ENCODE measurements around the gene MAP2. TPM values are rescaled to one million over a fixed set of nuclear protein-coding genes. Genes with fewer than 3 reads are reported as not detected.
A peak's percentile ranks its signal among the peaks of the same experiment; 100 is the strongest.

The MAP2 gene
- total and polyA plus RNA-seq, 11 donors = 3.2 to 19.3 (median 8.9) TPM

DNA sequence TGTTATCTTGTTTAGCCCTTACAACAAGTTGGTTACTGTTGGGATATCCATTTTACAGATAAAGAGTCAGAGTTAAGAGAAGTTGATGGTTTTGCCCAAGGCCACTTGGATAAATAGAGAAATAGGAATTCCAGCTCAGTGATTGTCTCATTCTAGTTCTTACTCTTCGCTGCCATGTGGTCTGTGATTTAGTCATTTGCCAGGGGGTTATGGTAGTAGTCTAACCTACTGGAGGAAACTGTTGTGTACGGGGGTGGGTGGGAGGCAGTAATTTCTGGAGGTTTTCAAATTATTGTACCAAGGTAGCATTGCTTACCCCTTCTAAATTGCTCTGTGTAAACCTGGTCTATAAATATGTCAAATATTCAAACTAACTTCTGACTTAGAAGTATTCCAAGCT lies 110.4 kb downstream of the MAP2 start:
- 90 to 95% (median 92%) methylated on average over 2 of the region's 2 CpGs for WGBS, 4 donors
- DNase-seq (no peak), ATAC-seq (no peak)
- H3K9me3 ChIP-seq = no peaks in the 10 kb centered on the region
- intact Hi-C loops (cut with DNase I) = no loop called here
- H3K36me3 ChIP-seq = no peaks in the 10 kb centered on the region
- no peak overlapping the region for H3K27ac ChIP-seq
- H3K4me1 ChIP-seq = peaks cover 0 to 9% (median 0%) of the 10 kb centered on the region in 12 donors
- no peaks in the 10 kb centered on the region for H3K27me3 ChIP-seq
- H3K4me3 ChIP-seq = no peak overlapping the region
- TF ChIP-seq, protein P1, sequence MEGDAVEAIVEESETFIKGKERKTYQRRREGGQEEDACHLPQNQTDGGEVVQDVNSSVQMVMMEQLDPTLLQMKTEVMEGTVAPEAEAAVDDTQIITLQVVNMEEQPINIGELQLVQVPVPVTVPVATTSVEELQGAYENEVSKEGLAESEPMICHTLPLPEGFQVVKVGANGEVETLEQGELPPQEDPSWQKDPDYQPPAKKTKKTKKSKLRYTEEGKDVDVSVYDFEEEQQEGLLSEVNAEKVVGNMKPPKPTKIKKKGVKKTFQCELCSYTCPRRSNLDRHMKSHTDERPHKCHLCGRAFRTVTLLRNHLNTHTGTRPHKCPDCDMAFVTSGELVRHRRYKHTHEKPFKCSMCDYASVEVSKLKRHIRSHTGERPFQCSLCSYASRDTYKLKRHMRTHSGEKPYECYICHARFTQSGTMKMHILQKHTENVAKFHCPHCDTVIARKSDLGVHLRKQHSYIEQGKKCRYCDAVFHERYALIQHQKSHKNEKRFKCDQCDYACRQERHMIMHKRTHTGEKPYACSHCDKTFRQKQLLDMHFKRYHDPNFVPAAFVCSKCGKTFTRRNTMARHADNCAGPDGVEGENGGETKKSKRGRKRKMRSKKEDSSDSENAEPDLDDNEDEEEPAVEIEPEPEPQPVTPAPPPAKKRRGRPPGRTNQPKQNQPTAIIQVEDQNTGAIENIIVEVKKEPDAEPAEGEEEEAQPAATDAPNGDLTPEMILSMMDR (IDR thresholded peaks at IDR 0.05) = no peak
- TF ChIP-seq POLR2A (IDR thresholded peaks at IDR 0.05) = no peak

DNA sequence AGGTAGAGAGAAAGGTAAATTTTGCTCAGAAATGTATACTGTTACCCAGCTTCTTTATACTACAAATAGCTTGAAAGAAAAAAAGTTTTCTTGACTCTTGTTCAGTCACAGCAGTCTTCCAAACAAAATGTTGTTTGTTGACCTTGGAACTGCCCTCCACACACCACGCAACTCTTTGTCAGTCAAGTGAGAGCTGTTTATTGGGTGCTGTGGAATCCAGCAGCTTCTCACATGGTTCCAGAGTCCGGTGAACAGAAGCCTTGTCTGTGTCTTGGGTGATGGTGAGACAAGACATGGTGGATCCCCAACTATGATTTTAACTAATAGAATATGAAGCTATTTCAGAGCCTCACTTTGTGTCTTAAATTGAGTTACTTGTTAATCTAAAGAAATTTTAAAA lies 112.5 kb downstream of the MAP2 start:
- DNase-seq = no peak
- intact Hi-C loops (cut with DNase I) = no loop called here
- peak in 1 of 4 donors; percentile 32 for ATAC-seq
- H3K27me3 ChIP-seq = no peaks in the 10 kb centered on the region
- 40 to 55% (median 48%) methylated on average over 2 of the region's 2 CpGs for WGBS, 4 donors
- no peaks in the 10 kb centered on the region for H3K9me3 ChIP-seq
- H3K27ac ChIP-seq = no peak overlapping the region
- H3K4me1 ChIP-seq = peaks cover 0 to 6% (median 0%) of the 10 kb centered on the region in 12 donors
- no peaks in the 10 kb centered on the region for H3K36me3 ChIP-seq
- H3K4me3 ChIP-seq = no peak overlapping the region
- TF ChIP-seq, protein P1 (IDR thresholded peaks at IDR 0.05) = no peak
- TF ChIP-seq POLR2A (IDR thresholded peaks at IDR 0.05) = no peak

DNA sequence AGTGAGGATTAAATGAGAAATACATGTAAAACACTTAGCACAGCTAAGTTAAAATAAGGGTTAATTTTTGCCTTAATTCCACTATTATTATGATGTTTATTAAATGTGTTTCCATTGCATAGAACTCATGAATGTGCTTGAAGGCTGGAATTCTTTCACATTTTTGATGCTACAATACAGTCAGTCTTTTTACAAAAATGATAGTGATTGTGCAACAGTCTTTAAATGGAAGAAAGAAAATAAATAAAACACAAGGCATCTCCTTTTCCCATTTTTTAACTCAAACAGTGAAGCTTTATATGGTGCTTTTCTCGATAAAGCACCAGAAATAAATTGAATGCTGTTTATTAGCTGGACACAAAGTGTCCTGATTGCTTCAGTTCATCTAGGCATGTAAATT lies 123.9 kb downstream of the MAP2 start:
- ATAC-seq = no peak
- TF ChIP-seq POLR2A (IDR thresholded peaks at IDR 0.05) = no peak
- TF ChIP-seq, protein P1 (IDR thresholded peaks at IDR 0.05) = no peak
- no peaks in the 10 kb centered on the region for H3K27me3 ChIP-seq
- intact Hi-C loops (cut with DNase I) = no loop called here
- H3K36me3 ChIP-seq = no peaks in the 10 kb centered on the region
- H3K4me3 ChIP-seq = no peak overlapping the region
- no peak overlapping the region for H3K27ac ChIP-seq
- DNase-seq = no peak
- 75 to 79% (median 76%) methylated on average over 1 of the region's 1 CpG for WGBS, 4 donors
- H3K9me3 ChIP-seq = peaks cover 0 to under 1% (median 0%) of the 10 kb centered on the region in 12 donors
- no peaks in the 10 kb centered on the region for H3K4me1 ChIP-seq

DNA sequence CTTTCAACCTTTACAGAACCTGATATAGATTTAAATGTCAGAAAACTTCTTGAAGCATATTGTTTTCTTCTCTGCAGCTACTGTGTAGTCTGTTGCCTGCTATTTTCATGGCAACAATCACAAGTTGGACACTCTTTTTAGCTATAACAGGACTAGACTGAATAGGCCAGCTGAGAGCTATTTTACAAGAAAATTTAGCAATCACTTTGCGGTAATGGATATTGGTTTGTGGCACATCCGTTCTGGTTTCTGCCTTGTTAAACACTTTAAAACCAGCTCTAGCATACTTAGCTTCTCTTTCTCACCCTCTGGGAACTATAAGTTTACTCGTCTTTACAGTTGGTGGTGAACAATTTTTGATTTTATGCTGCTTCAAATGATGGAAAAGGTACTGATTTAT lies 125.7 kb downstream of the MAP2 start:
- intact Hi-C loops (cut with DNase I) = no loop called here
- no peak for TF ChIP-seq POLR2A (IDR thresholded peaks at IDR 0.05)
- TF ChIP-seq, protein P1 (IDR thresholded peaks at IDR 0.05) = no peak
- Histone ChIP-seq H3K27ac (no peak overlapping the region), H3K4me1 (no peaks in the 10 kb centered on the region), H3K9me3 (no peaks in the 10 kb centered on the region), H3K27me3 (no peaks in the 10 kb centered on the region), H3K4me3 (no peak overlapping the region), H3K36me3 (no peaks in the 10 kb centered on the region)
- ATAC-seq (no peak), DNase-seq (no peak)
- WGBS, 4 donors = 87 to 94% (median 92%) methylated on average over 3 of the region's 3 CpGs

All from heart left ventricle (tissue), 16 donors.